HG03045 (cell line): Measurements from ENCODE around the gene EFNB1.

Source experiments
- ATAC-seq: cut with Tn5 transposase; IDR thresholded peaks from one replicate; pipeline ENCODE4 v1.9.1; 2021; ENCODE audit warnings: mild to moderate bottlenecking, moderate library complexity; ENCODE audit not compliant: unreplicated experiment

The EFNB1 gene

DNA sequence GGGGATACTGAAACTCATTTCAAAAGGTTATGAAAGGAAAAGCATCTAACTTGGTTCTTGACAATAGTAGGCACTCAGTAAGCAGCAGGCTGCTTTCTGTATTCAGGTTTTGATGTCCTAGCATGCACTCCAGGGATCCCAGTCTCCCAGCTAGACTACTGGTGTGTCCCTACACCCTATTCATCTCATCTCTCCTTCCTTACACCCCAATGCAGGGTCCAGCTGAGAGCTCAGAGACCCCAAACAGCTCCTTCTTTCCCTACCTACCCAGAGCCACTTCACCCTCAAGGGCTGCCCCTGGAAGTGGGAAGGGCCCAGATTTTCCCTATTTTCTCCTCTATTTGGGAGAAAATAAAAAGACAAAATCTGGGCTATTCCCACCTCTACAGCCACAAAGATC, 1.6 kb upstream of the EFNB1 start:
- no peak for ATAC-seq

DNA sequence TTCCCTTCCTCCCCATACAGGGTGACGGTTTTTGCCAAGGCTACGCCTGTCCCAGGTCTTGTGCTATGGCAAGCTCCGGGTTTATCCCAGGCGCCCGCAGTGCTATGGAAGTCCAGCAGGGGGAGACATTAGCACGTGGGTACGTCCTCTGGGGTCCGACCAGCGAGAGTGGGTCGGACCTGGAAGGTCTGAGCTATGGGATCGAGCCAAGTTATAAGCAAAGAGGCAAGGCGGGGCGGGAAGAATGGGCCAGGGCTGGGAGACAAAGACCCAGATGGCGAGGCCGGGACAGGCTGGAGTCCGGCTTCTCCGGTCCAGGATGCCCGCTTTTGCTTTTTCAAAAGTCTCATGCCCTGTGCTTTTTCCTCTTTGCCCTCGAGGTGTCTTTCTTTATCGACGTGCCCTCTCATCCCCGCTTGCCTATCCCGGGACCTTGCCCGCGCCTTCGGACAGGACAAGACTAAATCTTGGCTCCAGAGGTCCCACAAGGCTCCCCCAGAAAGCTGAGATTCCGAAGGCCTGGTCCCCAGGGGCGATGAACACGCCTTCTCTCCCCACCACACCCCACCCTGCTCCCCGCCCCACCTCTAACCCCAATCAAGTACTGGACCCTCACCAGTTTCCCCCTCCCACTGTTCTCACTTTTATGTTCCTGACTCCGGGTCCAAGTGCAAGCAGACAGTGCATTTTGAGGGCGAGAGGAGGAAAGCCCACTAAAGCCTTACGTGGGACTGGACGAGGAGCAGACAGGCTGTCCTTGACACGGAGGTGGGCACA, 785 bp upstream of the EFNB1 start:
- ATAC-seq: no peak

GRCh38 chrX:68829582-68830418, 979 bp downstream of the EFNB1 start:
- no peak for ATAC-seq

- ATAC-seq: no peak
Observed at GRCh38 chrX:68830419-68831404, 1.9 kb downstream of the EFNB1 start.

DNA sequence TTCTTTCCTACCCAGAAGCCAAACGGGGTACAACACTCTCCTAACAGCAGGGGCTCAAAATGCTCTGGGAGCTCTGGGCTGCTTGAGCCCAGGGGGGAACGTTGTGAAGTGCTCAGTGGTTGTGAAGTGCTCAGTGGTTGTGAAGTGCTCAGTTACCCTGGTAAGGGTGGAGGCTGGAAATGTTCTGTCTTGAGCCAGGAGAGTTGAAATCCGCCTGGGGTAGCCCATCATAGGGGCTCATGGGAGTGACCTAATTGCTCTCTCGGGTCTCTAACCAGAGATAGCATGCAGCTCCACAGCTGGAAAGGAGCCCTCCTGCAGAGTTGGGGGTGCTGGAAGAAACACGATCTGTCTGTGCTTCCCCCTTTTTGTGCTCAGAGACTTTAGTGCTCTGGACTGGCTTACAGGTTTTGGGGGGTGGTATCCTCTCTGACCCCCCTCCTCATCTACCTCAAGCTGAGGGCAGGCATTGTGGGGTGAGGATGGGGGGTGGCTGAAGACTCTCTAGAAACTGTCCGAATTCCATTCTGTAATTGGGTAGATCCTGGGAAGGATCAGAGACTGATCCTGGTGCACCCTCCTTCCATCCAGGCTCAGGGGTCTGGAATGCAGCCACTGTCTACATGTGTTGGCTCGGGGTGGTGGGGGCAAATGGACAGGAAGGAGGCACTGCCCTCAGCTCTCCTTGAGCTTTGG, 2.7 kb downstream of the EFNB1 start:
- no peak for ATAC-seq

DNA sequence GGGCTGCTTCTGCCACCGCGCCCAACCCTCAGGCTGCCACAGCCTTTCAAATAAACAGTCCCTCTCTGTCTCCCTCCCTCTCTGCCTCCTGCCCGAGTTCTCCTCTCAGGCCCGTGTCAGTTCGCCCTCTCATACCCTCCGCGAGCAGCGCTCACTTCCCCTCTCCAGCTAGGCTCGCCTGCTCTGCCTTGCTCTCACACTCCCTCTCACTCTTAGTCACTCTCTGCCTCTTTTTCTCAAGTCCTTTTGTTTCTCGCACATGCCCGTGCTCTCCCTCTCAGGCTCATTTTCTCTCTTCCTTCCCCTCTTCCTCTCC, 3.2 kb downstream of the EFNB1 start:
- ATAC-seq: peak; percentile 37

GRCh38 chrX:68832516-68833447, 4.0 kb downstream of the EFNB1 start:
- no peak for ATAC-seq

GRCh38 chrX:68833448-68833805, 4.6 kb downstream of the EFNB1 start:
- no peak for ATAC-seq

DNA sequence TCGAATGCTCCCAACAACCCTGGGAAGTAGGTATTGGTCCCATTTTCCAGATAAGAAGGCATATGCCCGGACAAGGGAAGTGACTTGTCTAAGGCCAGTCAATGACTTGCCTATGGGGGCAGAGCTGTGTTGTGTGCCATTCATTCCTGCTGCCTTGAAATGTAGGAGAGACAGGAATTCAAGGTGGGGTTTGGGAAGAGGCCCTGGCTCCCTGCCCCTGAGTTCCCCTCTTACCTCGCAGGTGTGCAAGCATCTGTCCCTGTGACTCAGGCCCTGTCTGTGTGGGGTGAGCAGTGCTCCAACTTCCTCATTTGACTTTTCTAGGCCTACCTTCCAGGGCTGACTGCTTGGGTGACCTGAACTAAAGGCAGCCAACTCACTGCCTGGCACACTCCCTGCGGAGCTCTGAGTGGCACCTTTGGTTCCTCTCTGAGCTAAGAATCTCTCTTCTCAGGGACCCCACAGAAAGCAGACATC, 5.1 kb downstream of the EFNB1 start:
- no peak for ATAC-seq

GRCh38 chrX:68834371-68835103, 5.7 kb downstream of the EFNB1 start:
- ATAC-seq: no peak

DNA sequence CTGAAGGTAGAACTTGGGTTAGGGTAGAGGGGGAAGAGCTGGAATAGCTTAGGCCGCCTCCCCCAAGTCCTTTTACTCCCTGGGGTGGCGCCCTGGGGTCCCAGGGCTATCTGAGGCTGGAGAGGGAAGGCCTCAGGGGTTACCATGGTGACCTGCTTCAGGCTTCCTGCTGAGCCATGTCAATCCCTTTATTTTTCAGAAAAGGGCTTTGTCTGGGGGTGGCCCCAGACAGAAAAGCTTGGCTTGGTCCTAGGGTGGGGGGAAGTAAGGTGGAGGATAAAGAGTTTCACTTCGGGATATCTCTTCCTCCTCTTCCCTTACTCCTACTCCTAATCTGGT, 6.3 kb downstream of the EFNB1 start:
- no peak for ATAC-seq

DNA sequence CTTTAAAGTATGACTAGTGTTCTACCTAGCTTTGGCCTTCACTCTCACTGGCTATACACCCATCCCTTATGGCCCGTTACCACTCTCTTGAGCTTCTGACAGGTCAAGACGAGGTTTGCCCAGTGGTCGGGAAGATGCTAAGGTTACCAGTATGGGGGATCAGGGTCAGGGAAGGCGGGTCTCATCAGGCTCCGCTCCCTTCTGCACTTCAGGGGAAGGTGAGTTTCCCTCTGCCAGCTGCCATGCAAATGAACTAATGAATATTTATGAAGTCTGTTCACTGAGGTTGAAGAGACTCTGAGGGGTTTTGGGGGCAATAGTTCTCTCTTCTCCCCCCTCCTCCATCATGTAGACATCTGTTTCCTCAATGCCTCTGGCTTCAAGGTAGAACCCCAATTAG, 6.6 kb downstream of the EFNB1 start:
- no peak for ATAC-seq

- ATAC-seq: no peak
Observed at GRCh38 chrX:68837119-68837518, 8.3 kb downstream of the EFNB1 start.

DNA sequence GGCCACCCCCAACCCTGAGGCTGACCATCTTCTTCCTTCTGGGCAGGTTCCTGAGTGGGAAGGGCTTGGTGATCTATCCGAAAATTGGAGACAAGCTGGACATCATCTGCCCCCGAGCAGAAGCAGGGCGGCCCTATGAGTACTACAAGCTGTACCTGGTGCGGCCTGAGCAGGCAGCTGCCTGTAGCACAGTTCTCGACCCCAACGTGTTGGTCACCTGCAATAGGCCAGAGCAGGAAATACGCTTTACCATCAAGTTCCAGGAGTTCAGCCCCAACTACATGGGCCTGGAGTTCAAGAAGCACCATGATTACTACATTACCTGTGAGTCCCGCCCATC, 9.7 kb downstream of the EFNB1 start:
- ATAC-seq: no peak

- ATAC-seq: no peak
Observed at GRCh38 chrX:68839771-68840170, 10.9 kb downstream of the EFNB1 start.

DNA sequence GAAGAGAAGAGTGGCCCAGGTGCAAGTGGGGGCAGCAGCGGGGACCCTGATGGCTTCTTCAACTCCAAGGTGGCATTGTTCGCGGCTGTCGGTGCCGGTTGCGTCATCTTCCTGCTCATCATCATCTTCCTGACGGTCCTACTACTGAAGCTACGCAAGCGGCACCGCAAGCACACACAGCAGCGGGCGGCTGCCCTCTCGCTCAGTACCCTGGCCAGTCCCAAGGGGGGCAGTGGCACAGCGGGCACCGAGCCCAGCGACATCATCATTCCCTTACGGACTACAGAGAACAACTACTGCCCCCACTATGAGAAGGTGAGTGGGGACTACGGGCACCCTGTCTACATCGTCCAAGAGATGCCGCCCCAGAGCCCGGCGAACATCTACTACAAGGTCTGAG, 11.4 kb downstream of the EFNB1 start:
- no peak for ATAC-seq

GRCh38 chrX:68841251-68842049, 12.6 kb downstream of the EFNB1 start:
- no peak for ATAC-seq

- ATAC-seq: no peak
Observed at GRCh38 chrX:68842351-68842750, 13.5 kb downstream of the EFNB1 start.
